NCI-H2196 treated with DMSO at 0.1 percent for 48 hours (cell line): Measurements from ENCODE around the gene SERHL2.
A peak's percentile ranks its signal among the peaks of the same experiment; 100 is the strongest.
"Not testable (repeated sequence)": the region's sequence is repeated elsewhere in the genome, so short reads cannot be mapped to it uniquely, and the experiment has no call there.

ENCODE experiments used
- DNase-seq: peaks from one replicate; lab custom pipeline; 2025; ENCODE audit not compliant: unreplicated experiment; lab: John Stamatoyannopoulos, UW

The SERHL2 gene

DNA sequence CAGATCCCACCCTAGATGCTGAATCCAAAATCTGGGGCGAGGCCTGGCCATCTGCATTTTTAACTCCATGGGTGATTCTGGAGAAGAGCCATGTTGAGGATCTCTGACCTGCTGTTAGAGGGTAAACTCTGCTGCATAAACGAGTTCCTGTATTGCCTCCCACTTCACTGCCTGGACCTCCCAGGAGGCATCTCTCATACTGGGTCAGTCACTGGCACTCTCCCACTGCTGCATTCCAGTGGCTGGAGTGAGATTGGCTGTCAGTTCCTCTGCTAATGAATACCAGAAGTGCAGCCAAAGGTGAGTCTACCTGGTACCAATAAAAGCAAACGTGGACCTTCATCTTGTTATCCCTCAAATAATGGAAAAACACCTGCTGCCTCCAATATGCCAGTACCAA, 50.6 kb downstream of the SERHL2 start:
- no peak for DNase-seq

DNA sequence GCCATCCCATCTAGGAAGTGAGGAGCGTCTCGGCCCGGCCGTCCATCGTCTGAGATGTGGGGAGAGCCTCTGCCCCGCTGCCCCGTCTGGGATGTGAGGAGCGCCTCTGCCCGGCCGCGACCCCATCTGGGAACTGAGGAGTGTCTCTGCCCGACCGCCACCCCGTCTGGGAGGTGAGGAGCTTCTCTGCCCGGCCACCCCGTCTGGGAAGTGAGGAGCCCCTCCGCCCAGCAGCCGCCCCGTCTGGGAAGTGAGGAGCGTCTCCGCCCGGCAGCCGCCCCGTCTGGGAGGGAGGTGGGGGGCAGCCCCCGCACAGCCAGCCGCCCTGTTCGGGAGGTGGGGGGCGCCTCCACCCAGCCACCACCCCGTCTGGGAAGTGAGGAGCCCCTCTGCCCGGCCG, 53.9 kb downstream of the SERHL2 start:
- not testable (repeated sequence) for DNase-seq

DNA sequence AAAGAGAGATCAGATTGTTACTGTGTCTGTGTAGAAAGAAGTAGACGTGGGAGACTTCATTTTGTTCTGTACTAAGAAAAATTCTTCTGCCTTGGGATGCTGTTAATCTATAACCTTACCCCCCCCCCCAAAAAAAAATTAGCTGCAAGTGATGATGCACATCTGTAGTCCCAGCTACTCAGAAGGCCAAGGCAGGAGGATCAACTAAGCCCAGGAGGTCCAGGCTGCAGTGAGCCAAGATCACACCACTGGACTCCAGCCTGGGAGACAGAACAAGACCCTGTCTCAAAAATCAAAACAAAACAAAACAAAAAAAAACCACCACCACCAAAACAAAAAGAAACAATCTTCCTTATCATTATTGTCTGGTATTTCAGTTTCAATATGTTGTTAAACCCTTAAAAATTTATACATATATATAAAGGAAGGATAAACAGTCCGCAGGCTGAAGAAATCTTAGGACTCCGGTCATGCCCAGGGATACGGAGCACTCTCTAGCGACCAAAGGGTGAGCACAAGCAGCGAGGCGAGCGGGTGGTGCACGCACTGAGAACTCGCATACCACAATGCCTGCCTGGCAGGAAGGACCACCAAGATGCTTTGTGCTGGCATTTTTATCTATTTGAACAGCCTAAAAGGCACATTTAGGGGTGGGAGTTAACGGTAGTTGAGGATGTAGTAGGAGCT, 54.5 kb downstream of the SERHL2 start:
- no peak for DNase-seq

DNA sequence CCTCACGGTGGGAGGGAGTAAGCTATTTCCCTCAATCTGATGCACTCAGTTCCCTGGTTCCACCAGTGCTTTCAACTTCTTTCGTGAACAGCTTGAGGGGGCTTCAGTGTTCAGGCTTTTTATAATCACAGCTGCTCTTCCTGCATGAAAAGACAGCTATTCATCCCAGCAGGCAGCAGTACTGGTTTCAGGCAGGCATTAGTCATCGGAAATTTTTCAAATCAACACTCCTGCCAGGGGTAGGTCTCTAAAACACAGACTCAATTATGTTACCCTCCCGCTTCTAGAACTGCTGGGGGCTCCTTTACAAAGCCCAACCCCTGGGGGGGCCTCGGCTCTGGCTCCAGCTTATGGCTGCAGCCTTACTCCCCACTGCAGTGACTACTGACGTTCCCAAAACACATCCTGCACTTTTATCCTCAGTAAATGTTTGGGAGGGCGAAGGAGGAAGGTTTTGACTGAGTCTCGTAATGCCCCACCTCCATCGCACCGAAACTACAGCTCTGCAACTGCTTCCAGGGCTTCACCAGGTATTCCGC, 55.1 kb downstream of the SERHL2 start:
- no peak for DNase-seq

DNA sequence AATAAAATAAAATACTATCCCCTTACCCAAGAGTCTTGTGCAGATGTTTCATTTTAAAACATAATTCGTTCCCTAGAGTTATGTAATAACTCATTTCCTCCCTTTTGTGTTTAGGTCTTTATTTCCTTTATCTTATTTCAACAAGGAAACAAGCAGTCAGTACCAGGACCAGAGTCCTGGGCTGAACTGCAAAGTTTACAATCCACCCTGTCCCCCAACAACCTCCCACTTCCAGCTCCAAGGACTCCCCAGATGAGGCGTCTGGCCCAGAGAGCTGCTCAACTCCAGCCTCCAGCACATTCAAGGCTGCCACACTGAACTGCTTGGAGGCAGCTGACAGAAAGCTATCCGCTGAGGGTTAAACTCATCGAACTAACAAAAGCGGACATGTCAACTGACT, 56.4 kb downstream of the SERHL2 start:
- DNase-seq: no peak

DNA sequence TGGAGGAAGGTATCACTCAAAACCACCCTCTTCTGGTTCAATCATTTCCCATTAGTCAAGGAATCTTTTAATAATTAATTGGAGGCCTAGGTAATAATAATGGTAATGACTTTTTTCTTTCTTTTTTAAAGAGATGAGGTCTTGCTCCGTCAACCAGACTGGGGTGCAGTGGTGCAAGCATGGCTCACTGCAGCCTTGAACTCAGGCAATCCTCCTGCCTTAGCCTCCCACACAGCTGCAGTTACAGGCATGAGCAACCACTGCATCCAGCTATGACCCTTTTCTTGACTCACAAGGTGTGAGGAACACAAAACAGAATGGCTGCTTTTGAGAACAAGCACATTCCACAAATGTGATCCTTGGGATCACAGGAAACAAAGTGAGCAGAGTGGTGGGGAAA, 57.3 kb downstream of the SERHL2 start:
- no peak for DNase-seq

DNA sequence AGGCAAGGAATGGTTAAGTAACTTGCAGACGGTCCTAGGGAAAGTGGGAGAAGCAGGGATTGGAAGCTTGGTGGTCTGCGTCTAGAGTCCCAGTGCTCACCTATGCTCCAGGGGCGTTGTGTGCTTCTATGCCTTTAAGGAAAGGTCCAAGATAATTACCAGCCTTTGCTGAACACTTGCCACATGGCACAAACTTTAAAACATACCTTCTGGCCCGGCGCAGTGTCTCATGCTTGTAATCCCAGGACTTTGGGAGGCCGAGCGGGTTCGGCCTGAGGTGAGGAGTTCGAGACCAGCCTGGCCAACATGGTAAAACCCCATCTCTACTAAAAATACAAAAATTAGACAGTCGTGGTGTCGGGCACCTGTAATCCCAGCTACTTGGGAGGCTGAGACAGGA, 58.6 kb downstream of the SERHL2 start:
- DNase-seq: no peak

DNA sequence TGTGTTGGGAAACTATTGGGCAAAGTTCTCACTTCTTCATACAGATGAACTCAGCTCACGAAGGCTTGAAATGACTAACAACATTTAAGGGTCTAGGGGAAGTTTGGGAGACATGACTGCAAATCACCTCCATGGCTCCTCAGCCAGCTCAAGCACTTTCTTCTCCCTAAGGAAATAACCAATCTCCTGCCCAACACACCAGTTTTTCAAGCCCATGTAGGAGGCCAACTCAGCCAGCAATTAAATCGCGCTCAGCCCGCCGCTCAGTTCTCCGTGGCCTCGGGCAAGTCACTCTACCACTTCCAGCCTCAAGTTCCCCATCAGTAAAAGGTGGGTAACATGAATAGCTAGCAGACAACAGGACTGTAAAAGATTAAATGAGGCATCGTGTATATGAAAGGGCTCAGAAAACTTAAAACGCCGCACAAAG, 60.1 kb downstream of the SERHL2 start:
- no peak for DNase-seq

DNA sequence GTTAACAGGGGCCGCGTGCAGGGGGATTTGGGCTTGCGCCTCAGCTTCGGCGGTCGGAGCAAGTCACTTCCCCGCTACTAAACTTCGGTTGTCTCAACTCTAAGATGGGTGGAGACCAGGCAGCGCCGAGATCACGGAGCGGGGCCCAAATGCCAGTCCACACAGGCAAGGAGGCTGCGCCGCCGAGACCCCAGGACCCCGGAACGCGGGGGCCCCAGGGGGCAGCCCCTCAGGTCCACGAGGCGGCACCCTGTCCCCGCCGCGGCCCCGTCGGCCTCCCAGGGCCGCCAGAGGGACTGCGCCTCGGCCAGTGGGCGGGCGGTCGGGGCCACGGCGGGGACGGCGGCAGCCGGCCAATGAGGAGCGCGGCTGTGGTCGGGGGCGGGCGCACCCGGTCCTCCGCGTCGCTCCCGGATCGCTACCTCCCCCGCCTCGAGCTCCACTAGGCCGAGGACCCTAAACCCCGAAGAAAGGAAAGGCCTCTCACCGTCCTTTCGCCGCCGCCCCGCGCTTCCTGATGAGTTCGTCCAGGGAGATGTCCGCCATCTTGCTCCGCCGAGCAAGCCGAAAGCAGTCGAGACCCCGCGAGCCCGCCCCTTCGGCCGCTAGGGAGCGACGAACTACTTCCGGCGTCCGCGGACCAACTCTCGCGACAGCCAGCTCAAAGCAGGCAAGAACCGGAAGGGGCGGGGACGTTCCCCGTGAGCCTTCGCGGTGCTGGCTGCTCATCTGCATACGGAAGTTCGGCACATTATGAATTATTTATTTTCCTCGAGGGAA, 60.7 kb downstream of the SERHL2 start, which contains the start of gene POLDIP3:
Gene POLDIP3, minus strand, starts transcription at position 572 of the 780 bp plus-strand sequence. Its CDS starts 26 bp downstream, at position 546.
- peak; percentile 90 for DNase-seq

DNA sequence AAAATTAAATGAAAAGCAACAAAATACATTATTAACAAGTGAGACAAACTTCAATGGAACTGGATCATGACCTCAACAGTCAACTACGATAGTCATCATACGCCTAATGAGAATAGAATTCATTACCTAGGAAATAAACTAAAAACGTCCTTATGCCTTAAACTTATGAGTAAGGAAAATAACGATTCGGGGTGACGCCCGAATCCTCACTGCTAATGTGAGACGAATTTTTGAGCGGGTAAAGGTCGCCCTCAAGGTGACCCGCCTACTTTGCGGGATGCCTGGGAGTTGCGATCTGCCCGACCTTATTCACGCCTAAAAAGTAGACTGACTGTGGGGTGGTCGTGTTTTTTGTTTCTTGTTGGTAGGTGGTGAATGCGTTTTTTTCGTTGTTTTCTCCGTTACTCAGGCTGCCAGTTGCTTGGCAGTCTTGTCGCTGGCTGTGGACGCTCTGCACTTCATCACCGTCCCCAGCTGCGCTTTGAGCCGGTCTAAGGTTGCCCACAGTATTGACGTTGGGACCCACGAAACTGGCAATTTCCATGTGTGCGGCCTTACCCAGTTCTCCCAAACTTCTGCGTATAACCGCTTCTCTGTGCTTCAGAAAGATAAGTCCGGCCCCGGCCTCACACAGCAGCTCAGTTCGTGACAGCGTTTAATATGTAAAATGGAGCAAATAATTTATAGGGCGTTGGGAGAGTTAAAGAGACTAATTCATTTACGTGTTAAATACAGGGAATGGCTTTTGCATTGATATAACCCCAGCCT, 61.5 kb downstream of the SERHL2 start:
- peak; percentile 72 for DNase-seq

DNA sequence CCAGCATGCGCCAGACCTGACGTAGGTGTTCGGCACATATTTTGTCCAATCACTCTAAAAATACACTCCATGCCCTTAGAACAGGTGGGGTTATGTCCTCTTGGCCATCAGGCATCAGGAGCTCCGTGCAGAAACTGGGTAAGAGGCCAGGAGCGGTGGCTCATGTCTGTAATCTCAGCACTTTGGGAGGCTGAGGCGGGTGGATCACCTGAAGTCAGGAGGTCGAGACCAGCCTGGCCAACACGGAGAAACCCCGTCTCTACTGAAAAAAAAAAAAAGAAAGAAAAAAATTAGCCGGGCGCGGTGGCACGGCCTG, 62.1 kb downstream of the SERHL2 start:
- DNase-seq: not testable (repeated sequence)

DNA sequence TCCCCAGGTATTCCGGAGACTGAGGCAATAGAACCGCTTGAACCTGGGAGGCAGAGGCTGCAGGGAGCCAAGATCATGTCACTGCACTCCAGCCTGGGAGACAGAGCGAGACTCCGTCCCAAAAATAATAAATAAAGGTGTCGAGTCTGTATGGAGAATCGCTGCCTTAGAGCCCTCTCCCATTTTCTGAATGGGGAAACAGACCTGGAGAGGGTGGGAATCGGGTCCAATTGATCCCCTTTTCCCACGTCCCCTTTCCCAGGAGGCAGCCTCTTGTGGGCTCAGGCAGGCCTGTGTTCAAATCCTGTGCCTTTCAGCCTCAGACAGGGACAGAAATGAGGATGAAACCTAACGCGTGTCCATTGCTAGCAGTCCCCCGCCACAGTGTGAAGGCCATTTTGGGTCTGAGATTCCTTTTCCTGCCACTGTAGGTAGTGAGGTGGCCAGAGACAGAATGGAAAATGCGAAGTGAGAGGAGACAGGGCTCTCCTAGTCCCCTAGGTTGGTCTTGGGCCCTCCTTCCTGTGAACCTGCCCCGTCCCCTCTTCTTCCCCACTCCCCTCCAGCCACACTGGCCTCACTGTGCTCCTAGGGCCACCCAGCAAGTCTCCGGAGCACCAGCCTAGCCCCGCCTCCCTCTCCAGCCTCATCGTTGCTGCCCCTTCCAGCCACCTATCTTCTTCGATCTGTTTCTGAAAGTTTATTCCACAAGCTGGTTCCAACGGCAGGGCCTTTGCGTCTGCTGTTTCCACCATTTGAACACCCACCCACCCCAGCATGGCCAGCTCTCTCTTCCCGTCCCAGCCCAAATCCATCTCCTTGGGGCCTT, 63.6 kb downstream of the SERHL2 start:
- no peak for DNase-seq

DNA sequence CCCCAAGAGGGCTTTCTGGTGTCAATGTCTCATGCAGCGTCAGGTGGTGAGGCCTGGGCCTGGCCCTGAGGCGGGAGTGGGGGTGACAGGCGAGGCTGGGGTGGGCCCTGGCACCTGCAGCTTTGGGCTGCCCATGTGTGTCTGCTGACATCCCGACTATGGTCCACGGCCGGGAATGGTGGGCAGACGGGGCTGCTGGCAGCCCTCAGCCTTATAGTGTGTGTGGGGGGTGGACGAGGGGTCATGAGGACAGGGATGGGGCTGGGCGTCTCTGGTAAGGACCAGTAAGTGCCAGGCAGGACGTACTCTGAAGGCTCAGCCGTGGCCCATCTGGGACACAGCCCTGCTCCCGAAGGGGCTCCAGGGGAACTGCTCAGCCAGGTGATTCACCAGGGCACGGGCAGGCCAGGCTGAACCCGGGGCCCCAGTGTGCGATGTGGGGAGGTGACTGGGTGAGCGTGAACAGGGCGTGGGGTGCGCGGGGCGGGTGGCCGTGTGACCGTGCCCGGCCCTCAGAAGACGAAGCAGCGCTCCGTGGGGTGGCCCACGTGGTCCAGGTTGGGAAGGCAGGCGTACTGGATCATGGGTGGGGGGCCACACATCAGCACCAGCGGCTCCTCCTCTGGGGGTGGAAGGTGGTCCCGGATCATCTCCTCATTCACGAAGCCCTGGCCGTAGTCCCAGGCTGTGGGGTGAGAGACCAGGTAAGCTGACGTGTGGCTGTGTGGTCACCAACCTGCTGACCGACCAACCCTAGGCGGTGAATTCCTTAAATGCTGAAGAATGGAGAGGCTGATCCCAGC, 65.7 kb downstream of the SERHL2 start:
- no peak for DNase-seq

DNA sequence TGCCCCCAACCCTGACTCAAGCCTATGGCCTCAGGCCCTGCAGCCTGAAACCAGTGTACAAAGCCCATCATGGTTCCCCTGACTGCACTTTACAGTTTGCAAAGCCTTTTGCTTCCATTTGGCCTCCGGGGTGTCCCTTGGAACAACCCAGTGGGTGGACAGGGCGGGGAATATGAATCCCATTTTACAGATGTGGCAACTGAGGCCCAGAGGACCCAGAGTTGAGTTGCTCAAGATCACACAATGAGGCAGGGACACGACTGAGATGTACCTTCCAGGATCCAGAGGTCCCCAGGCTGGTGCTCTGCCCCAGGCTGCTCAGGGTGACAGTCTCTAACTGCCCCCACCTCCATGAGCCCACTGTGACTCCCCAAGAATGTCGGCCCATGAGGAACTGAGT, 66.3 kb downstream of the SERHL2 start:
- no peak for DNase-seq

DNA sequence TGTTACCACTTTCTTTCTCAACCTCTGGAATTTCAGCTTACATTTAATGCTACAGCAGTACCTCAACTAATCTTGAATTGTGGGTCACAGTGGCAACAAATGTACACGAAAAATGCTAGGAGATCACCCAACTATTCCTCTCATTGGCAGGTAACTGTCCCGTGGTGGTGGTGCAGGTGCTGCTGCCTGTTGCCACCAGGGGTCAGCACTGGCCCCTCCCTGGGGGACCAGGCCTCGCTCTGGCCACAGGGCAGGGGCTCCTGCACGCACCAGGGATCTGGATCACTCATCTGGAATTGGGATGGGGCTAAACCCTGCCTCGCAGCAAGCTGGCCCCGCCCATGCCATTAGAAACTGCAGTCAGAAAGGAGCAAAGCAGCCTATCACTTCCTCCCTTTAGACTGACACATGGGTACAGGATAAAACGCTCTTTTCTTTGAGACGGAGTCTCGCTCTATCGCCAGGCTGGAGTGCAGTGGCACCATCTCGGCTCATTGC, 67.8 kb downstream of the SERHL2 start:
- DNase-seq: peak; percentile 51

DNA sequence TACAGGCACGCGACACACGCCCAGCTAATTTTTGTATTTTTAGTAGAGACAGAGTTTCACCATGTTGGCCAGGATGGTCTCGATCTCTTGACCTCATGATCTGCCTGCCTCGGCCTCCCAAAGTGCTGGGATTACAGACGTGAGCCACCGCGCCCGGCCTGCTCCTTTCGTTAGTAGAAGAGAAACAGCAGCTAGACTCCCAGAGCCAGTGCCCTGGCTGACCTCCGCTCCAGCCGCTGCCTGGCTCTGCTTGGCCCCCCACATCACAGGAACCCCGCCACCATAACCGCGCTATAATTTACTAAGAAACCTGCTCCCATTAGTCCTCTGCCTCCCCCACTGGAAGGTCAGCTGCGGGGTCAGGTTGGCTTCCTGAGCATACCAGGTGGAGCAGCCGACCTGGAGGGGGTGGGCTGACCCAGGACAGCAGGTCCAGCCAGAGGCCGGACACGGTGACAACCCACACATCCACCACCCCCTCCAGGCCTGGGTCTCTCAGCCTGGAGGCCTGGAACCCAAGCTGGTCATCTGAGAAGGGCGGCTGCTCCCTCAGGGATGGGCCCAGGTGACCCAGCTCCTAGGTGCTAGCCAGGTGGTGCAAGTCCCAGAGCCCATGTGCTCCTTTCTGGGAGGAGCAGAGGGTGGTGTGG, 68.4 kb downstream of the SERHL2 start:
- DNase-seq: no peak

DNA sequence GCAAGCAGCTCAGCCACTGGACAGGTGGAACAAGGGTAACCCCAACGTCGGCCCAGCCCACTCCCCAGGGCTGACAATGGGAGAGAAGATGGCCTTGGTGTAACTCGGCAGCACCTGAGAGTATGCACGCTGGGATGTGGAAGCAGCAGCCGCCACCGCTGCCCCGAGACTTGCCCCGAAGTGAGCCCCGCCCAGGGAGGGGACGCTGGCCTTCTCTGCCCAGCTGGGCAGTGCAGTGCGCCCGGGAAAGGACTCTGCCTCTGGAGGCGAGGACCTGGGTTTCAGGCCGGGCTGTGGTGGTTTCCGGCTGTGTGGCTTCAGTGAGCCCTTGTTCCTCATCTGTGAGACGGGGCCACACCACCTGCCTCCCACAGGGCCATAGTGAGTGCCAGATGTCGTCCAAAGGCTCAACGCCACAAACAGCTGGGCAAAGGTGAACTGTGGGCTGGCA, 69.6 kb downstream of the SERHL2 start:
- DNase-seq: no peak
